Ishikawa (cell line): Measurements from ENCODE around the gene DCLK1.

Experiments
- CEBPB ChIP-seq: IDR thresholded peaks from 2 replicates; pipeline ENCODE4 v1.6.1; 2012
- CREB1 ChIP-seq: IDR thresholded peaks from 2 replicates; pipeline ENCODE4 v1.6.1; 2012; ENCODE audit warnings: low read depth
- EGR1 ChIP-seq: IDR thresholded peaks from 2 replicates; pipeline ENCODE4 v1.6.1; 2012
- EP300 ChIP-seq: IDR thresholded peaks from 2 replicates; pipeline ENCODE4 v1.6.1; 2012; ENCODE audit warnings: borderline replicate concordance
- FOXM1 ChIP-seq: IDR thresholded peaks from 2 replicates; pipeline ENCODE4 v1.6.1; 2012; ENCODE audit warnings: low read depth, borderline replicate concordance
- NFIC ChIP-seq: IDR thresholded peaks from 2 replicates; pipeline ENCODE4 v1.6.1; 2012
- RAD21 ChIP-seq: IDR thresholded peaks from 2 replicates; pipeline ENCODE4 v1.6.1; 2012; ENCODE audit warnings: low read depth
- TAF1 ChIP-seq: IDR thresholded peaks from 2 replicates; pipeline ENCODE4 v1.6.1; 2012; ENCODE audit warnings: low read depth, mild to moderate bottlenecking
- TCF12 ChIP-seq: IDR thresholded peaks from 2 replicates; pipeline ENCODE4 v1.6.1; 2012; ENCODE audit warnings: low read depth
- TEAD4 ChIP-seq: IDR thresholded peaks from 2 replicates; pipeline ENCODE4 v1.6.1; 2012
- YY1 ChIP-seq: IDR thresholded peaks from 2 replicates; pipeline ENCODE4 v1.6.1; 2012; ENCODE audit warnings: low read depth
- ZBTB7A ChIP-seq: IDR thresholded peaks from 2 replicates; pipeline ENCODE4 v1.6.1; 2012; ENCODE audit warnings: low read depth
- TF ChIP-seq, protein P1 (sequence below): IDR thresholded peaks from 2 replicates; pipeline ENCODE4 v1.6.1; 2012; ENCODE audit warnings: low read depth, mild to moderate bottlenecking
- TF ChIP-seq, protein P2 (sequence below): IDR thresholded peaks from 2 replicates; pipeline ENCODE4 v1.6.1; 2012
- TF ChIP-seq, protein P3 (sequence below): IDR thresholded peaks from 2 replicates; pipeline ENCODE4 v1.6.1; 2012

DCLK1 gene

DNA sequence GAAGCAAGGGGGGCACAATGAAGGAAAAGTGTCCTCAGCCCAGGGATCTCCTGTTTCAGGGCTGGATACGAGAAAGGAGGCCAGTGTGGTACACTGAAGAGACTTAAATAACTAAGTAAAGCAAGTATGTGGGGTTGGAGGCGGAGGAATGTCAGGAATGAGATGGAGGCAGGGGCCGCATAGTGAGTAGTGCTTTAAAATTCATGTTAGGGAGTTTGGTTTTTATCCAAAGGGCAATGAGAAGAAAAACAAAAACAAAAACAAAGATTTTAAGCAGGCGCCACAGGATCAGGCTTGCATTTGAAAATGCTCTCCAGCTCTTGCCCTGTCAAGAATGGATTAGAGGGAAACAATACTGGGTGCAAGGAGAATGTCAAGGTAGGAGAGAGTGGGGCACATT is 273.4 kb downstream of the DCLK1 start:
- no peak for TF ChIP-seq NFIC
- TF ChIP-seq RAD21 = no peak
- TF ChIP-seq, protein P1, sequence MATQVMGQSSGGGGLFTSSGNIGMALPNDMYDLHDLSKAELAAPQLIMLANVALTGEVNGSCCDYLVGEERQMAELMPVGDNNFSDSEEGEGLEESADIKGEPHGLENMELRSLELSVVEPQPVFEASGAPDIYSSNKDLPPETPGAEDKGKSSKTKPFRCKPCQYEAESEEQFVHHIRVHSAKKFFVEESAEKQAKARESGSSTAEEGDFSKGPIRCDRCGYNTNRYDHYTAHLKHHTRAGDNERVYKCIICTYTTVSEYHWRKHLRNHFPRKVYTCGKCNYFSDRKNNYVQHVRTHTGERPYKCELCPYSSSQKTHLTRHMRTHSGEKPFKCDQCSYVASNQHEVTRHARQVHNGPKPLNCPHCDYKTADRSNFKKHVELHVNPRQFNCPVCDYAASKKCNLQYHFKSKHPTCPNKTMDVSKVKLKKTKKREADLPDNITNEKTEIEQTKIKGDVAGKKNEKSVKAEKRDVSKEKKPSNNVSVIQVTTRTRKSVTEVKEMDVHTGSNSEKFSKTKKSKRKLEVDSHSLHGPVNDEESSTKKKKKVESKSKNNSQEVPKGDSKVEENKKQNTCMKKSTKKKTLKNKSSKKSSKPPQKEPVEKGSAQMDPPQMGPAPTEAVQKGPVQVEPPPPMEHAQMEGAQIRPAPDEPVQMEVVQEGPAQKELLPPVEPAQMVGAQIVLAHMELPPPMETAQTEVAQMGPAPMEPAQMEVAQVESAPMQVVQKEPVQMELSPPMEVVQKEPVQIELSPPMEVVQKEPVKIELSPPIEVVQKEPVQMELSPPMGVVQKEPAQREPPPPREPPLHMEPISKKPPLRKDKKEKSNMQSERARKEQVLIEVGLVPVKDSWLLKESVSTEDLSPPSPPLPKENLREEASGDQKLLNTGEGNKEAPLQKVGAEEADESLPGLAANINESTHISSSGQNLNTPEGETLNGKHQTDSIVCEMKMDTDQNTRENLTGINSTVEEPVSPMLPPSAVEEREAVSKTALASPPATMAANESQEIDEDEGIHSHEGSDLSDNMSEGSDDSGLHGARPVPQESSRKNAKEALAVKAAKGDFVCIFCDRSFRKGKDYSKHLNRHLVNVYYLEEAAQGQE = no peak
- no peak for TF ChIP-seq EGR1
- no peak for TF ChIP-seq CREB1
- TF ChIP-seq, protein P2, sequence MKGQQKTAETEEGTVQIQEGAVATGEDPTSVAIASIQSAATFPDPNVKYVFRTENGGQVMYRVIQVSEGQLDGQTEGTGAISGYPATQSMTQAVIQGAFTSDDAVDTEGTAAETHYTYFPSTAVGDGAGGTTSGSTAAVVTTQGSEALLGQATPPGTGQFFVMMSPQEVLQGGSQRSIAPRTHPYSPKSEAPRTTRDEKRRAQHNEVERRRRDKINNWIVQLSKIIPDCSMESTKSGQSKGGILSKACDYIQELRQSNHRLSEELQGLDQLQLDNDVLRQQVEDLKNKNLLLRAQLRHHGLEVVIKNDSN = no peak
- no peak for TF ChIP-seq TAF1
- no peak for TF ChIP-seq ZBTB7A
- TF ChIP-seq, protein P3, sequence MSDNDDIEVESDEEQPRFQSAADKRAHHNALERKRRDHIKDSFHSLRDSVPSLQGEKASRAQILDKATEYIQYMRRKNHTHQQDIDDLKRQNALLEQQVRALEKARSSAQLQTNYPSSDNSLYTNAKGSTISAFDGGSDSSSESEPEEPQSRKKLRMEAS = no peak
- no peak for TF ChIP-seq TCF12
- no peak for TF ChIP-seq TEAD4
- TF ChIP-seq YY1 = no peak

DNA sequence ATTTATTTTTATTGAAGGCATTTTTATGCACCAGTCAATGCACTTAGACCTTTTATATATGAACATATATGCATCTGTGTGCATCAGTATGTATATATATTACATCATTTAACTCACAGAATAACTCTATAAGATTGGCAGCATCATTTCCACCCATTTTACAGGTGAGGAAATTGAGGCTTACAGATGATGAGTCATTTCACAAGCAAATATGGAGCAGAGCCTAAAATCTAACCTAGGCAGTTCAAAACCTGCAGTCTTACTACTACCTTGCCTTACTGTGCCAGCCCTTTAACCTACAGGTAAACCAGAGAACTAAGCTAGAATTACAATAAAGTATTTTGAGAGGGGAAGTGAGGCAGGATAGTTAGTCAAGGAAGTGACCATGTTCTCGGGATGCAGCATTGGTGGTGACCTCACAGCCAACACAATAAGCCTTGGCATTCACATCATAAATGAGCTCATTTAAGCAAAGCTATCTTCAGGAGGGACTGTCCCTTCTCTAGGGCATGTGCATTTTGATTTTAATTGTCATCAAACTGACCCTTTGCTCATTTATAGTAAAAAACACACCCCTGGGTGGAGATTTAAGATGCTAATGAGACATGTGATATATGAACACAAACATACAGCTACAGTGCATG is 274.3 kb downstream of the DCLK1 start:
- TF ChIP-seq YY1 = no peak
- TF ChIP-seq, protein P3 = no peak
- TF ChIP-seq CEBPB = no peak
- TF ChIP-seq RAD21 = no peak
- no peak for TF ChIP-seq TEAD4
- no peak for TF ChIP-seq FOXM1
- no peak for TF ChIP-seq CREB1
- no peak for TF ChIP-seq TCF12
- TF ChIP-seq, protein P1 = no peak

DNA sequence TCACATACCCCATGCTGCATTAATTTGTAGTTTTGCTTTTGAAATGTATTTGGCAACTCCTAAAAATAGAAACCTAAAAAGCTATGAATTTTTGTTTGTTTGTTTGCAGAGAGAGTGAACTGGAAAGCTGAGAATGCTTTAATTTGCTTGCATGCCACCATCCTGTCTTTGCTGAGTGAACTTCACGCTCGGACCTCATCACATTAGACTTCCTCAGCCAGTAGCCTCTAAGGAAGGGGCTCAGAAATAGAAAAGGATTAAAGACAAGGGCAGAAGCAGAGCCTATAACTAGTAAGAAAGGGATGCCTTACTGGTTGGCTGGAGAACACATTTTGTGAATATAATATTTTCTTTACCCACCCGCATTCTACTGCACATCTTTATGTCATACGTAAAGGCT is 275.1 kb downstream of the DCLK1 start:
- TF ChIP-seq EGR1 (no peak), FOXM1 (no peak), TAF1 (no peak), TEAD4 (no peak), CREB1 (no peak), RAD21 (no peak), CEBPB (no peak), ZBTB7A (no peak), TCF12 (no peak), NFIC (no peak), YY1 (no peak), EP300 (no peak)
- TF ChIP-seq, protein P3 = no peak
- TF ChIP-seq, protein P2 = no peak
- TF ChIP-seq, protein P1 = no peak

DNA sequence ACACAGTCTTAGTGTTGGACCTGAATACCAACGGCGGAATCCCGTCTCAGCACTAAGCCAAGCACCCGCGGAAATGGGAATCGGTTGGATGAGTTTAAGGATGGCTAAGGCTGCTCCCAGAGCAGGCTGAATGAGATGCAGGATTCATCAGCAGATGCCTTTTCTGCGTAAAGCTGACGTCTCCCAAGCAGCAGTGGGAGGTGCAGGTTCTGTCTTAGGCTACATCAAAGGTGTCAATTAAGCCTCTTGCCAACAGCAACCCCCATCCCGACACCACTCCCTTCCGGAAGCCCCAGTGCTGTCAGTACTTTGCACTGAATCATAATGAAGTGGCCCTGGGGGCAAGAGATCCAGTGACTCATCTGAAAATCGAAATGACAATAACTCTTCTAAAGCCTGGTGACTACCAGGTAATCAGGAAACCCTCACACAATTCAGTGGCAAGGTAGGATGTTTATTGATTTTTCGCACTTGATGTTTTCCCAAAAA is 275.6 kb downstream of the DCLK1 start:
- TF ChIP-seq CREB1 (no peak), FOXM1 (no peak), EGR1 (no peak), RAD21 (no peak), TEAD4 (no peak), EP300 (no peak), TAF1 (no peak), YY1 (no peak), ZBTB7A (no peak), NFIC (no peak), TCF12 (no peak), CEBPB (no peak)
- TF ChIP-seq, protein P1 = no peak
- TF ChIP-seq, protein P2 = no peak
- TF ChIP-seq, protein P3 = no peak
